Uterus (tissue), 2 donors: ENCODE measurements around the gene A1BG.

Source experiments
- POLR2A ChIP-seq, 2 donors: fragments of 450-650 bp; IDR thresholded peaks; one replicate each; pipeline ENCODE4 v1.6.1; 2016; ENCODE audit warnings: antibody characterized with exemption in 2 of 2, mild to moderate bottlenecking in 1 of 2, moderate library complexity in 1 of 2
- TF ChIP-seq, protein P1 (sequence below), 4 experiments: fragments of 200-600 bp in 2 of 4; fragments of 450-650 bp in 2 of 4; sonication (generic) in 2 of 4; IDR thresholded peaks; one replicate each; pipeline ENCODE4 v1.5.1; 2016 to 2019; ENCODE audit warnings: antibody characterized with exemption in 4 of 4, mild to moderate bottlenecking in 2 of 4, moderate library complexity in 1 of 4

DNA sequence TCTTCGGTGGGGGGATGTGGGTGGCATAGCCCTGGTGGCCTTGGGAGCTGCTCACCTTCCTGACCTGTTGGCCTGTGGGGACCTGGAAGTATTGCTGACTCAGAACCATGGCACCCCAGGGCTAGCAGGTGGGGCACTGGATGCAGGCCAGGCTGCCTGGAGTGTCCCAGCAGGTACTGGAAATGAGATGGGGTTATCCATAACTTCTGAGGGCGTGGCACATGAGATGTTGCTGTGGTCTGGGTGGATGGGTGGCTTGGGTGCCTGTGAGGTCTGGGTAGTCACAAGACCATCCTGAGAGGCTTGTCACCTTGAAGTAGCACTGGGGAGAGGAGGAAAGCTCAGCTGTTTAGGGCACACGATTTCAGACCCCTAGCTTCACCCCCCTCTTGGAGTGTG is 41.5 kb upstream of the A1BG start:
- TF ChIP-seq, protein P1, sequence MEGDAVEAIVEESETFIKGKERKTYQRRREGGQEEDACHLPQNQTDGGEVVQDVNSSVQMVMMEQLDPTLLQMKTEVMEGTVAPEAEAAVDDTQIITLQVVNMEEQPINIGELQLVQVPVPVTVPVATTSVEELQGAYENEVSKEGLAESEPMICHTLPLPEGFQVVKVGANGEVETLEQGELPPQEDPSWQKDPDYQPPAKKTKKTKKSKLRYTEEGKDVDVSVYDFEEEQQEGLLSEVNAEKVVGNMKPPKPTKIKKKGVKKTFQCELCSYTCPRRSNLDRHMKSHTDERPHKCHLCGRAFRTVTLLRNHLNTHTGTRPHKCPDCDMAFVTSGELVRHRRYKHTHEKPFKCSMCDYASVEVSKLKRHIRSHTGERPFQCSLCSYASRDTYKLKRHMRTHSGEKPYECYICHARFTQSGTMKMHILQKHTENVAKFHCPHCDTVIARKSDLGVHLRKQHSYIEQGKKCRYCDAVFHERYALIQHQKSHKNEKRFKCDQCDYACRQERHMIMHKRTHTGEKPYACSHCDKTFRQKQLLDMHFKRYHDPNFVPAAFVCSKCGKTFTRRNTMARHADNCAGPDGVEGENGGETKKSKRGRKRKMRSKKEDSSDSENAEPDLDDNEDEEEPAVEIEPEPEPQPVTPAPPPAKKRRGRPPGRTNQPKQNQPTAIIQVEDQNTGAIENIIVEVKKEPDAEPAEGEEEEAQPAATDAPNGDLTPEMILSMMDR (IDR thresholded peaks at IDR 0.05) = no peak
- no peak for TF ChIP-seq POLR2A (IDR thresholded peaks at IDR 0.05)
